PFSK-1 (cell line): ENCODE measurements around the gene MCOLN2.

Experiments used
- FOXP2 ChIP-seq: optimal IDR thresholded peaks from 2 replicates; pipeline ENCODE3; 2011; ENCODE audit warnings: borderline replicate concordance, control low read depth, inconsistent platforms; ENCODE audit not compliant: insufficient read depth; ENCODE audit errors: extremely low read length, extremely low read depth
- POLR2AphosphoS5 ChIP-seq: IDR thresholded peaks from 2 replicates; pipeline ENCODE4 v1.6.1; 2012; ENCODE audit warnings: low read depth, mild to moderate bottlenecking, control low read depth, low read length, moderate library complexity
- REST ChIP-seq, 2 experiments: IDR thresholded peaks; 2 replicates each; pipeline versions ENCODE4 v1.6.1 to v1.8.0; 2011 to 2012; ENCODE audit warnings: low read depth in 2 of 2, low read length in 2 of 2, control low read depth in 1 of 2, inconsistent platforms in 1 of 2, mild to moderate bottlenecking in 1 of 2, moderate library complexity in 1 of 2; ENCODE audit not compliant: insufficient read depth in 1 of 2
- SIN3A ChIP-seq: IDR thresholded peaks from 2 replicates; pipeline ENCODE4 v1.6.1; 2012; ENCODE audit warnings: mild to moderate bottlenecking, low read length, moderate library complexity, borderline replicate concordance; ENCODE audit not compliant: insufficient read depth
- TAF1 ChIP-seq: IDR thresholded peaks from 2 replicates; pipeline ENCODE4 v1.6.1; 2012; ENCODE audit warnings: low read length, control low read depth, borderline replicate concordance; ENCODE audit not compliant: insufficient read depth

MCOLN2 gene

GRCh38 chr1:85019994-85020393 is 23.1 kb upstream of the MCOLN2 start:
- TF ChIP-seq TAF1 = no peak
- no peak for TF ChIP-seq SIN3A
- no peak for TF ChIP-seq POLR2AphosphoS5
- no peak for TF ChIP-seq FOXP2
- TF ChIP-seq REST (IDR thresholded peaks at IDR 0.05; ENCODE audit: insufficient read depth in 1 of 2, low read depth in 2 of 2, low read length in 2 of 2) = no peak

- TF ChIP-seq TAF1 = no peak
- TF ChIP-seq SIN3A = no peak
- no peak for TF ChIP-seq POLR2AphosphoS5
- no peak for TF ChIP-seq FOXP2
- TF ChIP-seq REST (IDR thresholded peaks at IDR 0.05; ENCODE audit: insufficient read depth in 1 of 2, low read depth in 2 of 2, low read length in 2 of 2) = no peak
Measured at GRCh38 chr1:85015826-85016225, 18.9 kb upstream of the MCOLN2 start.

GRCh38 chr1:85001742-85002141 is 4.8 kb upstream of the MCOLN2 start:
- TF ChIP-seq POLR2AphosphoS5 (no peak), FOXP2 (no peak), SIN3A (no peak), TAF1 (no peak), REST (IDR thresholded peaks at IDR 0.05; ENCODE audit: insufficient read depth in 1 of 2, low read depth in 2 of 2, low read length in 2 of 2) (no peak)

GRCh38 chr1:84998642-84999280 is 1.8 kb upstream of the MCOLN2 start:
- no peak for TF ChIP-seq FOXP2
- no peak for TF ChIP-seq REST (IDR thresholded peaks at IDR 0.05; ENCODE audit: insufficient read depth in 1 of 2, low read depth in 2 of 2, low read length in 2 of 2)
- TF ChIP-seq POLR2AphosphoS5 = no peak
- no peak for TF ChIP-seq SIN3A
- TF ChIP-seq TAF1 = no peak
